Glutamatergic neuron (in vitro differentiated cells): ENCODE data around the gene KIAA0825. TPM values are rescaled to one million over a fixed set of nuclear protein-coding genes. Genes with fewer than 3 reads are reported as not detected.

Source experiments
- DNase-seq: peaks from one replicate; pipeline ENCODE4 v3.0.0; 2022
- H3K27ac Mint-ChIP-seq: one replicate; pipeline ENCODE4 v1.8.0; 2020; ENCODE audit warnings: mild to moderate bottlenecking, mixed read lengths, inconsistent platforms; ENCODE audit not compliant: unreplicated experiment
- H3K27me3 Mint-ChIP-seq: one replicate; pipeline ENCODE4 v1.8.0; 2020; ENCODE audit warnings: mild to moderate bottlenecking, moderate library complexity, mixed read lengths, inconsistent platforms; ENCODE audit not compliant: unreplicated experiment
- H3K36me3 Mint-ChIP-seq: one replicate; pipeline ENCODE4 v1.8.0; 2020; ENCODE audit warnings: mild to moderate bottlenecking, mixed read lengths, inconsistent platforms; ENCODE audit not compliant: unreplicated experiment
- H3K4me1 Mint-ChIP-seq: one replicate; pipeline ENCODE4 v1.8.0; 2020; ENCODE audit warnings: mild to moderate bottlenecking, low read depth, mixed read lengths, inconsistent platforms; ENCODE audit not compliant: unreplicated experiment
- H3K4me3 Mint-ChIP-seq: one replicate; pipeline ENCODE4 v1.8.0; 2020; ENCODE audit warnings: mild to moderate bottlenecking, mixed read lengths, inconsistent platforms; ENCODE audit not compliant: unreplicated experiment
- H3K9me3 Mint-ChIP-seq: one replicate; pipeline ENCODE4 v1.8.0; 2020; ENCODE audit warnings: mild to moderate bottlenecking, moderate library complexity, mixed read lengths, inconsistent platforms; ENCODE audit not compliant: unreplicated experiment
- total RNA-seq: library from RNA; stranded (reverse); fragmentation: NEBNext Ultra II Directional; extraction: Animal tissue kit (Norgen Biotek cat#: 25700); gene quantifications from one replicate; pipeline ENCODE4 v1.2.1, GENCODE V29; 2021; ENCODE audit not compliant: unreplicated experiment
- TF ChIP-seq, protein P1 (sequence below): fragments of 200-600 bp; sonication (generic); IDR thresholded peaks from one replicate; pipeline ENCODE4 v1.5.0; 2021; ENCODE audit not compliant: partially characterized antibody, unreplicated experiment

Gene KIAA0825
- total RNA-seq, 1 donor from 2014 or later = 1.2 TPM

DNA sequence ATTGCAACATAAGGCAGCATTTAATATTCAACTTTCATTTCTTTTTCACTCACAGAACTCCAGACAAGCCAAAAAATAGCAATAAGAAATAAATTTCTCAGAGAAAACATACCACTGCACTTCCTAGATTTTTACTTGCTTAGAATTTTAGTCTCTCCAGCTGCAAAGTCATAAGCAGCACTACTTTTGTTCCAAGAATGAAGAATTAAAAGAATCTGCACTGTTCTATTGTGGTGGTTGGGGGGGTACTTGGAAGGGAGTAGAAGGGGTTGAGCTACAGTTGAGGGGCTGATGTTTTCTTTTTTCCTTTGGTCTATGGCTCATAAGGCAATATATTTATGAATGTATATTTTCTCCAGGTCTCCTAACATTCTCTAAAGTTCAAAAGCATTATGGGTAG lies 144.5 kb downstream of the KIAA0825 start:
- peaks cover 2% of the 10 kb centered on the region for H3K27me3 Mint-ChIP-seq
- H3K4me1 Mint-ChIP-seq = no peaks in the 10 kb centered on the region
- H3K4me3 Mint-ChIP-seq = no peak overlapping the region
- H3K36me3 Mint-ChIP-seq = no peaks in the 10 kb centered on the region
- no peaks in the 10 kb centered on the region for H3K9me3 Mint-ChIP-seq
- H3K27ac Mint-ChIP-seq = no peak overlapping the region
- DNase-seq = no peak
- TF ChIP-seq, protein P1, sequence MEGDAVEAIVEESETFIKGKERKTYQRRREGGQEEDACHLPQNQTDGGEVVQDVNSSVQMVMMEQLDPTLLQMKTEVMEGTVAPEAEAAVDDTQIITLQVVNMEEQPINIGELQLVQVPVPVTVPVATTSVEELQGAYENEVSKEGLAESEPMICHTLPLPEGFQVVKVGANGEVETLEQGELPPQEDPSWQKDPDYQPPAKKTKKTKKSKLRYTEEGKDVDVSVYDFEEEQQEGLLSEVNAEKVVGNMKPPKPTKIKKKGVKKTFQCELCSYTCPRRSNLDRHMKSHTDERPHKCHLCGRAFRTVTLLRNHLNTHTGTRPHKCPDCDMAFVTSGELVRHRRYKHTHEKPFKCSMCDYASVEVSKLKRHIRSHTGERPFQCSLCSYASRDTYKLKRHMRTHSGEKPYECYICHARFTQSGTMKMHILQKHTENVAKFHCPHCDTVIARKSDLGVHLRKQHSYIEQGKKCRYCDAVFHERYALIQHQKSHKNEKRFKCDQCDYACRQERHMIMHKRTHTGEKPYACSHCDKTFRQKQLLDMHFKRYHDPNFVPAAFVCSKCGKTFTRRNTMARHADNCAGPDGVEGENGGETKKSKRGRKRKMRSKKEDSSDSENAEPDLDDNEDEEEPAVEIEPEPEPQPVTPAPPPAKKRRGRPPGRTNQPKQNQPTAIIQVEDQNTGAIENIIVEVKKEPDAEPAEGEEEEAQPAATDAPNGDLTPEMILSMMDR = no peak

DNA sequence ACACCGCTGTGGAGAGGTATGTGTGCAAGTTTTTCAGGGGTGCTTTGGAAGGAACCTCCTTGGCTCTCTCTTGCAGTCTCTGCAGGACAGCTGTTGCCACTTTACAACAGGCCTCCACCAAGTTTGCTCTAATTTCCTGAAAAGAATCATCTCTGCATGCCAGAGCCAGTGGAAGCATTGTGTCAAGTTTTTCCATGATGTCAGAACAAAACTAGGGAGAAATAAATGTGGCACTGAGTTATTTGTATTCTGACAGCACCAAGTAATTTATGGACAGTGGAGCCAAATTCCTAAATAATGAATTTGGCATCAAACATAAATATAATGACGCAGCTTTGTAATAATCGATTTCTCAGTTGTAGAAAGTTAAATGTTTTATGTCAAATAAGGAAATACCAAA lies 146.9 kb downstream of the KIAA0825 start:
- Mint-ChIP-seq H3K4me1 (peaks cover 8% of the 10 kb centered on the region), H3K27ac (no peak overlapping the region), H3K9me3 (no peaks in the 10 kb centered on the region), H3K4me3 (no peak overlapping the region), H3K36me3 (no peaks in the 10 kb centered on the region), H3K27me3 (peaks cover 2% of the 10 kb centered on the region)
- TF ChIP-seq, protein P1 = no peak
- no peak for DNase-seq

DNA sequence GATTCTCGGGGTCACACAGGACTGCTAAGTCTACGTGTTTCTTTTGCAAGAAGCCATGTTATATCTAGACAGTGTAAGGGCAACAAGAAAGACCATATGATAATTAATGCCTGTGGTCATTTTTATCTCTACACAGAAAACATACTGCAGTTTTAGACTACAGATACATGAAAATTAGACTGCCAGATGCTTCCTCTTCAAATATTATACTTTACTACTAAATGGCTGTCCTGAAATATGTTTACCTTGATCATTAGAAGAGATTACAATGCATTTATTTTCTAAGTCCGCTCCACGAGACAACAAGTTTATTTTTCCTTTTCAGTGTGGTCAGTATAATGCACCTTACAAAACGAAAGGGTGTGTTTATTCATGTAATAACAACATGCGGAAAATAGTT lies 147.6 kb downstream of the KIAA0825 start:
- TF ChIP-seq, protein P1 = no peak
- DNase-seq = no peak
- Mint-ChIP-seq H3K27me3 (peaks cover 2% of the 10 kb centered on the region), H3K27ac (no peak overlapping the region), H3K9me3 (no peaks in the 10 kb centered on the region), H3K4me3 (no peak overlapping the region), H3K4me1 (peaks cover 8% of the 10 kb centered on the region), H3K36me3 (no peaks in the 10 kb centered on the region)

DNA sequence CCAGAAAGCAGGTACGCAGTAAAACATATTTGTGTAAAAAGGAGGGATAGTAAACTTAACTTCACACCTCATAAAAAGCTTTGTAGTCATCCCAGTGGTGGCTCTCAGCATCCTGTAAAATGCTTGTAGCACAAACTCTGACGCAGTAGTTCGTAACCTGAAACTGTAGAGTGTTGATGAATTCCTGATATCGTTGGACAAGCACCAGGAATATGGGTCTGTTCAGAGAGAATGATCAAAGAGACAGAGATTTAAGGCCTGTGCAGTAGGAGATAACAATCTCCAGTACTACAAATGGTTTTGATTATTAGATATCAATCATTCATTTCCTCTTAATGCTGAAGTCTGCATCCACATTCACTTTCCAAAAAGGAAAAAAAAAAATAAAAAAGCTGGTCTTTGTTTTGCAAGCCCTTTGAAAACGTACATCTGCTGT lies 148.5 kb downstream of the KIAA0825 start:
- Mint-ChIP-seq H3K4me1 (peaks cover 8% of the 10 kb centered on the region), H3K9me3 (no peaks in the 10 kb centered on the region), H3K4me3 (no peak overlapping the region), H3K27ac (no peak overlapping the region), H3K36me3 (no peaks in the 10 kb centered on the region), H3K27me3 (peaks cover 2% of the 10 kb centered on the region)
- no peak for DNase-seq
- TF ChIP-seq, protein P1 = no peak

DNA sequence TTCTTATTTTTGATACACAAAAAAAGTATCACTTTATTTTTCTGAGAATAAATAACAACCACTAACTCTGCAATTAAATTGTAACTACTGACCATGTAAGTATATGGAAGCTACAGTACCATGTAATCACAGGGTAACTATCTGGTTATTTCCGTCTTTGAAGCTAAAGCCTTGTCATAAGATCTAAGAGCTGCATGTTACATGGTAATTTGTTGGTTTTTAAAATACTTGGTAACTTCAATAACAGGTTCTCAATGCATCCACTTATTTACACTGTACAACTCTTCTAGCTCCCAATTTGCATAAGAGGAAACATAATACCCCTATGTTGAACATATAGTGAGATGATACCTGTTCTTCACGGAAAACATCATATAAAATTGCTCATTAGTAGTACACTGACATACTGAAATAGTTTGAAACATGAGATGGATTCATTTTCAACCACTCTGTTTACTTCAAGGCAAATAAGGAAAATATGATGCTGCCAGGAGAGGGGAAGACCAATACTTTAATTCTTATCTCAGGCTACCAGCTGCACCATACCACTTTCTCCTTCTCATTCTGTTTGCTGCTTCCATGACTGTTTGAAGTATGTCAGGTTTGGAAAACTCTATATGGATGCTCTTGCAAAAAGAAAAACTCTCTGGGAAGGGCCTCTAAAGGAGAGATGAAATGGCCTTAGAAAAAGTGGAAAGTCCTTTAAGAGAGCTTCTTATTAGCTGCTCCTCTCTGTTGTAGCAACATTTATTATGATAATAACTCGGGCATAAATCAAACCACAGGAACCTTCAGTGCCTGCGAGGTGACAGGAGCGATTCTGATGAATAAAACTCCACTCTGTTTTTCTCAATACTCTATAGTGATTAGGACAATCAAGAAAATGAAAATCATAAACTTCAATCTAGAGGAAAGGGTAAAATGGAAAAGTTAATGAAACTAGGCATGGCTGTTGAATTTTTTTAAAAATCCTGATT lies 150.2 kb downstream of the KIAA0825 start:
- Mint-ChIP-seq H3K4me3 (no peak overlapping the region), H3K27me3 (no peaks in the 10 kb centered on the region), H3K27ac (no peak overlapping the region), H3K4me1 (peaks cover 8% of the 10 kb centered on the region), H3K36me3 (no peaks in the 10 kb centered on the region), H3K9me3 (no peaks in the 10 kb centered on the region)
- no peak for DNase-seq
- TF ChIP-seq, protein P1 = no peak
